Peyer's patch (tissue), 4 donors: ENCODE measurements around the gene PAM. TPM values are rescaled to one million over a fixed set of nuclear protein-coding genes. Genes with fewer than 3 reads are reported as not detected.
"Not testable (repeated sequence)": the region's sequence is repeated elsewhere in the genome, so short reads cannot be mapped to it uniquely, and the experiment has no call there.

Source experiments
- DNase-seq, 3 donors: peaks; one replicate each; pipeline ENCODE4 v3.0.0-alpha.2; 2017 to 2019
- H3K27ac ChIP-seq, 4 donors: fragments of 200-600 bp; sonication (generic); one replicate each; pipeline ENCODE4 v1.5.1; 2016 to 2019
- H3K27me3 ChIP-seq, 2 donors: fragments of 200-600 bp; sonication (generic); one replicate each; pipeline ENCODE4 v1.5.1; 2019
- H3K36me3 ChIP-seq, 3 donors: fragments of 200-600 bp; sonication (generic); one replicate each; pipeline ENCODE4 v1.5.1; 2016 to 2019
- H3K4me1 ChIP-seq, 4 donors: fragments of 200-600 bp; sonication (generic); one replicate each; pipeline ENCODE4 v1.5.1; 2016 to 2019
- H3K4me3 ChIP-seq, 4 donors: fragments of 200-600 bp; sonication (generic); 1 replicate in 3 of 4; 2 replicates in 1 of 4; pipeline ENCODE4 v1.5.1; 2016 to 2019; ENCODE audit warnings: mild to moderate bottlenecking in 1 of 4
- H3K9me3 ChIP-seq, 4 donors: fragments of 200-600 bp; sonication (generic); one replicate each; pipeline ENCODE4 v1.5.1; 2016 to 2019; ENCODE audit warnings: mild to moderate bottlenecking in 1 of 4
- CTCF ChIP-seq, 6 experiments: fragments of 450-650 bp in 4 of 6; fragments of 200-600 bp in 2 of 6; sonication (generic) in 1 of 6; IDR thresholded peaks; one replicate each; pipeline ENCODE4 v1.5.1; 2017 to 2019; ENCODE audit warnings: antibody characterized with exemption in 6 of 6, mild to moderate bottlenecking in 3 of 6, moderate library complexity in 1 of 6
- POLR2A ChIP-seq, 2 donors: fragments of 450-650 bp; IDR thresholded peaks; one replicate each; pipeline ENCODE4 v1.5.1; 2017; ENCODE audit warnings: antibody characterized with exemption in 2 of 2, mild to moderate bottlenecking in 2 of 2, moderate library complexity in 2 of 2
- total RNA-seq, 4 donors: library from RNA; depleted of rRNA; stranded (reverse); fragments of >200 nt; gene quantifications; one replicate each; pipeline ENCODE4 v1.1.0, GENCODE V29; 2016

The PAM gene
- total RNA-seq, 4 donors from 2014 or later: 58.6 to 130 (median 109) TPM

DNA sequence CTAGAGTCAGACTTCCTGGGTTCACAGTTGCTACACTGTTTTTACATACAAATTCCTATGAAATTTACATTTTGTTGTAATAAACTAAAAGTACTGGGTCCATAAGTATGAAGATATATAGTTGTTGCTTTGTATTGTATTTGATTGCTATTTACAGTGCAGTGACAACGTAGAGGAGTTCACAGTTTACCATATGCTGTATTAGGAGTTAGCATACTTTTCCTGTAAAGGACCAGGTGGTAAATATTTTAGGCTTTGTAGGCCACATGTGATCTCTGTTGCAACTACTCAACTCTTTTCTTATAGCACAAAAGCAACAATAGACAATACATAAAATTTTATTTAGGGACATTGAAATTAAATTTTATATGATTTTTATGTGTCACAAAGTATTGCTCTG, 18.0 kb downstream of the PAM start:
- TF ChIP-seq POLR2A (IDR thresholded peaks at IDR 0.05) (no peak), CTCF (IDR thresholded peaks at IDR 0.05) (no peak)
- Histone ChIP-seq H3K4me3 (no peak overlapping the region), H3K27me3 (no peaks in the 10 kb centered on the region), H3K27ac (no peak overlapping the region), H3K36me3 (no peaks in the 10 kb centered on the region), H3K9me3 (no peaks in the 10 kb centered on the region), H3K4me1 (no peaks in the 10 kb centered on the region)
- no peak for DNase-seq

- H3K27ac ChIP-seq, H3K36me3 ChIP-seq, H3K9me3 ChIP-seq, H3K4me1 ChIP-seq, H3K4me3 ChIP-seq, H3K27me3 ChIP-seq, DNase-seq: not testable (repeated sequence)
Measured at GRCh38 chr5:102775756-102776155, 20.7 kb downstream of the PAM start.

GRCh38 chr5:102777099-102777498, 22.0 kb downstream of the PAM start:
- no peak for DNase-seq
- Histone ChIP-seq H3K27ac (no peak overlapping the region), H3K4me3 (no peak overlapping the region), H3K4me1 (no peaks in the 10 kb centered on the region), H3K36me3 (no peaks in the 10 kb centered on the region), H3K9me3 (no peaks in the 10 kb centered on the region), H3K27me3 (no peaks in the 10 kb centered on the region)
- TF ChIP-seq POLR2A (IDR thresholded peaks at IDR 0.05) (no peak), CTCF (IDR thresholded peaks at IDR 0.05) (no peak)

- no peaks in the 10 kb centered on the region for H3K9me3 ChIP-seq
- no peaks in the 10 kb centered on the region for H3K27me3 ChIP-seq
- no peak overlapping the region for H3K4me3 ChIP-seq
- no peaks in the 10 kb centered on the region for H3K36me3 ChIP-seq
- H3K27ac ChIP-seq: no peak overlapping the region
- no peaks in the 10 kb centered on the region for H3K4me1 ChIP-seq
- TF ChIP-seq CTCF (IDR thresholded peaks at IDR 0.05) (no peak), POLR2A (IDR thresholded peaks at IDR 0.05) (no peak)
- no peak for DNase-seq
Measured at GRCh38 chr5:102778478-102778877, 23.4 kb downstream of the PAM start.

DNA sequence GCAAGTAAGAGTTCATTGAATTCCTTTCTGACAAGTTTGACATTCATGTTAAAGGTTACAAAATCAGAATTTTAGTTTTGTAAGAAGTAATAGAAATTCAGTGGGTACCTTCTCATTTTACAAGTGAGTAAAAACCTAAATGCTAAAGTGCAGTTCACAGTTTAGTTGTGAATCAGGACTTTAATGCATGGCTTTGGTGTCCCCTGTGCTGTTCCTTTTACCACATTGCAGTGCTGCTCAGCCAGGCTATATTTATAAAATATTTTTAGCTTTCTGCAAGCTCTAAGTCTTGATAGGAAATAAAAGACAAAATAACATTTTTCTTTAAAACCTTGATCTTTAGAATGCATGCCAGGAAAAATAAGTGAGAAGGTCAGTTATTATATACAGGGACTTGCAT, 26.3 kb downstream of the PAM start:
- no peak overlapping the region for H3K4me3 ChIP-seq
- TF ChIP-seq POLR2A (IDR thresholded peaks at IDR 0.05) (no peak), CTCF (IDR thresholded peaks at IDR 0.05) (no peak)
- no peaks in the 10 kb centered on the region for H3K36me3 ChIP-seq
- no peak for DNase-seq
- no peaks in the 10 kb centered on the region for H3K4me1 ChIP-seq
- no peaks in the 10 kb centered on the region for H3K27me3 ChIP-seq
- H3K9me3 ChIP-seq: no peaks in the 10 kb centered on the region
- H3K27ac ChIP-seq: no peak overlapping the region

GRCh38 chr5:102781786-102782185, 26.7 kb downstream of the PAM start:
- Histone ChIP-seq H3K4me1 (no peaks in the 10 kb centered on the region), H3K9me3 (no peaks in the 10 kb centered on the region), H3K4me3 (no peak overlapping the region), H3K27ac (no peak overlapping the region), H3K36me3 (no peaks in the 10 kb centered on the region), H3K27me3 (no peaks in the 10 kb centered on the region)
- TF ChIP-seq POLR2A (IDR thresholded peaks at IDR 0.05) (no peak), CTCF (IDR thresholded peaks at IDR 0.05) (no peak)
- no peak for DNase-seq
